B cell (primary cell): ENCODE data around the gene ZNF326. TPM values are rescaled to one million over a fixed set of nuclear protein-coding genes. Genes with fewer than 3 reads are reported as not detected.

Experiments
- ATAC-seq: fragments of 200-7000 bp; cut with Tn5 transposase; one replicate; pipeline ENCODE4 v1.10.0; 2021; ENCODE audit warnings: low read depth, mild to moderate bottlenecking, moderate number of reproducible peaks, moderate library complexity
- CTCF ChIA-PET: fragments of 350-600 bp; sonication (Branson Sonifier 250); formaldehyde crosslinking; loops from one replicate; lab custom pipeline; 2021; ENCODE audit warnings: antibody characterized with exemption, inconsistent platforms; lab: Charles Lee
- POLR2A ChIA-PET: fragments of 350-600 bp; sonication (Branson Sonifier 250); formaldehyde crosslinking; loops from one replicate; lab custom pipeline; 2021; ENCODE audit warnings: antibody characterized with exemption; lab: Charles Lee
- DNase-seq: peaks from one replicate; pipeline ENCODE4 v3.0.0; 2013
- H2AFZ ChIP-seq: 2 replicates; pipeline ENCODE4 v1.6.1; 2012; ENCODE audit warnings: mild to moderate bottlenecking, low read depth, low read length; ENCODE audit not compliant: insufficient read depth, poor library complexity, severe bottlenecking
- H3K27ac ChIP-seq, 2 donors: 1 replicate in 1 of 2; 2 replicates in 1 of 2; pipeline ENCODE4 v1.5.1; 2012 to 2013; ENCODE audit warnings: low read length in 2 of 2, mild to moderate bottlenecking in 2 of 2, moderate library complexity in 1 of 2
- H3K27me3 ChIP-seq, 4 experiments: fragments of 200-600 bp in 1 of 4; sonication (generic) in 1 of 4; replicated peaks in 1 of 4; 1 replicate in 2 of 4; 2 replicates in 2 of 4; pipeline versions ENCODE4 v1.6.1 to v1.7.0; 2013 to 2016; ENCODE audit warnings: low read length in 3 of 4, mild to moderate bottlenecking in 2 of 4, mixed read lengths in 1 of 4, moderate library complexity in 1 of 4; ENCODE audit not compliant: insufficient read depth in 4 of 4, control insufficient read depth in 3 of 4; ENCODE audit errors: control extremely low read depth in 1 of 4
- H3K36me3 ChIP-seq, 2 experiments: replicated peaks in 1 of 2; 1 replicate in 1 of 2; 2 replicates in 1 of 2; pipeline versions ENCODE4 v1.6.1 to v1.7.1; 2013; ENCODE audit warnings: low read length in 1 of 2; ENCODE audit not compliant: insufficient read depth in 2 of 2, control insufficient read depth in 1 of 2; ENCODE audit errors: control extremely low read depth in 1 of 2, extremely low read depth in 1 of 2
- H3K4me1 ChIP-seq, 2 donors: fragments of 200-600 bp in 1 of 2; sonication (generic) in 1 of 2; 1 replicate in 1 of 2; 2 replicates in 1 of 2; pipeline versions ENCODE4 v1.5.1 to v1.6.1; 2013 to 2017; ENCODE audit warnings: low read length in 2 of 2; ENCODE audit not compliant: control insufficient read depth in 2 of 2, insufficient read depth in 2 of 2
- H3K4me2 ChIP-seq: replicated peaks from 2 replicates; pipeline ENCODE3; 2012; ENCODE audit warnings: mild to moderate bottlenecking, low read depth, low read length; ENCODE audit not compliant: poor library complexity, severe bottlenecking
- H3K4me3 ChIP-seq, 5 experiments: fragments of 200-600 bp in 1 of 5; sonication (generic) in 1 of 5; 1 replicate in 3 of 5; 2 replicates in 2 of 5; pipeline versions ENCODE4 v1.5.1 to v1.7.0; 2011 to 2016; ENCODE audit warnings: low read length in 4 of 5, mild to moderate bottlenecking in 4 of 5, low read depth in 2 of 5, control low read depth in 1 of 5, moderate library complexity in 1 of 5; ENCODE audit not compliant: insufficient read depth in 1 of 5; ENCODE audit errors: control extremely low read depth in 1 of 5, extremely low read depth in 1 of 5
- H3K79me2 ChIP-seq: fragments of 200-600 bp; sonication (generic); one replicate; pipeline ENCODE4 v1.6.0; 2016; ENCODE audit warnings: low read length; ENCODE audit not compliant: control insufficient read depth, insufficient read depth
- H3K9ac ChIP-seq: fragments of 200-600 bp; sonication (generic); 2 replicates; pipeline ENCODE4 v1.6.1; 2017; ENCODE audit warnings: mild to moderate bottlenecking, low read length, moderate library complexity
- H3K9me3 ChIP-seq, 3 donors: one replicate each; pipeline versions ENCODE4 v1.6.1 to v1.7.1; 2013; ENCODE audit warnings: low read length in 2 of 3; ENCODE audit not compliant: control insufficient read depth in 2 of 3, insufficient read depth in 1 of 3; ENCODE audit errors: control extremely low read depth in 1 of 3
- H4K20me1 ChIP-seq: 2 replicates; pipeline ENCODE4 v1.6.0; 2012; ENCODE audit warnings: mild to moderate bottlenecking, low read length; ENCODE audit not compliant: insufficient read depth, control insufficient read depth, poor library complexity, severe bottlenecking
- H3K27ac Mint-ChIP-seq: one replicate; pipeline ENCODE4 v1.8.0; 2021; ENCODE audit warnings: mixed read lengths
- H3K27me3 Mint-ChIP-seq: one replicate; pipeline ENCODE4 v1.8.0; 2021; ENCODE audit warnings: mixed read lengths
- H3K4me1 Mint-ChIP-seq: one replicate; pipeline ENCODE4 v1.8.0; 2021; ENCODE audit warnings: mixed read lengths
- H3K4me3 Mint-ChIP-seq: one replicate; pipeline ENCODE4 v1.8.0; 2021; ENCODE audit warnings: mixed read lengths
- H3K9me3 Mint-ChIP-seq: one replicate; pipeline ENCODE4 v1.8.0; 2022; ENCODE audit warnings: mixed read lengths; ENCODE audit not compliant: insufficient read depth
- CTCF ChIP-seq: fragments of 200-600 bp; IDR thresholded peaks from one replicate; pipeline ENCODE4 v1.8.0; 2022; ENCODE audit warnings: antibody characterized with exemption, mild to moderate bottlenecking
- EZH2 ChIP-seq: IDR thresholded peaks from 2 replicates; pipeline ENCODE4 v1.6.1; 2012; ENCODE audit warnings: borderline replicate concordance, low read depth, mild to moderate bottlenecking, moderate library complexity, low read length; ENCODE audit not compliant: insufficient read depth, poor library complexity, severe bottlenecking
- WGBS: methylation state at CpG from one replicate; pipeline ENCODE4 v1.1.5; 2013; ENCODE audit warnings: missing lambda C conversion rate; ENCODE audit not compliant: insufficient coverage; 5-methylcytosine and 5-hydroxymethylcytosine counted together
- intact Hi-C: fragments of 100-400 bp; cut with micrococcal nuclease; formaldehyde crosslinking; loops from one replicate; pipeline ENCODE4 v1.10.0; 2022
- polyA plus RNA-seq: library from polyadenylated mRNA; depleted of rRNA; stranded (reverse); fragments of >200 nt; gene quantifications from 2 replicates; pipeline ENCODE4 v1.2.3, GENCODE V29; 2012
- total RNA-seq, 2 donors: library from RNA; stranded (reverse); fragments of 120-200 nt in 1 of 2; gene quantifications; 1 replicate in 1 of 2; 2 replicates in 1 of 2; pipeline versions ENCODE4 v1.2.3 to v1.2.4, GENCODE V29; 2013 to 2022

ZNF326 gene
- total and polyA plus RNA-seq, 2 donors (not counting 1 experiment from before 2014, with no cell fraction given) = 6.1 to 34.1 TPM

DNA sequence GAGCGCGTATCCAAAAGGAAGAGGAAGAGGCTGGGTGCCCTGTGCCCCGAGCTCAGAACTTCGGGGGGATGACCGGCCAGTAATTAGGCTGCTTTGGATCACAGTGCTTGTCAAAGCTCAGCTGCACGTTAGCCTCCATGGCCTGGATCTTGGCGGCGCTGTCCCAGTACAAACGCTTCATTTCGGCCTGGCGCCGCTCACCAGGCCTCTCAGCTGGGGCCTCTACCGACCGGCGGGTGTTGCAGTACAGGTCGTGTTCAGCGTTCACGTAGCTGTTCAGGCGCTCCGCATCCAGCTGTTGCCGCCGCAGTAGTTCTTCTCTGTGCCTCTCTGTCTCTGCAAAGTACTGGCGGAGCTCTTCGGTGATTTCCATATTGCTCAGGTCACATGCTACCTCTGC is 1.4 kb upstream of the ZNF326 start:
- peaks cover 36% of the 10 kb centered on the region for H3K79me2 ChIP-seq
- no peaks in the 10 kb centered on the region for H4K20me1 ChIP-seq
- no peaks in the 10 kb centered on the region for H3K9me3 Mint-ChIP-seq
- DNase-seq (peak; percentile 15), ATAC-seq (no peak)
- no peaks in the 10 kb centered on the region for H3K27me3 Mint-ChIP-seq
- H3K4me1 Mint-ChIP-seq = peaks cover 26% of the 10 kb centered on the region
- H3K4me3 Mint-ChIP-seq = peak overlapping the region; percentile 54
- WGBS = 97% methylated on average over 24 of the region's 24 CpGs
- H3K4me1 ChIP-seq = peaks cover 8 to 12% of the 10 kb centered on the region in 2 donors
- no peak overlapping the region for H2AFZ ChIP-seq
- TF ChIP-seq CTCF (no peak), EZH2 (no peak)
- peaks cover 0 to 2% of the 10 kb centered on the region in 2 experiments for H3K36me3 ChIP-seq
- no peak overlapping the region for H3K4me3 ChIP-seq
- H3K9me3 ChIP-seq = no peaks in the 10 kb centered on the region
- H3K9ac ChIP-seq = no peak overlapping the region
- intact Hi-C loops = no loop called here
- H3K4me2 ChIP-seq = no peak overlapping the region
- POLR2A ChIA-PET = no interaction called here
- no peaks in the 10 kb centered on the region for H3K27me3 ChIP-seq
- H3K27ac ChIP-seq = no peak overlapping the region
- CTCF ChIA-PET = interaction anchor here (1.0 to 10.6 kb wide), 2 partner anchors 192 to 511 kb away, joined by 3 to 169 read pairs; no protein-coding TSS in a partner anchor
- no peak overlapping the region for H3K27ac Mint-ChIP-seq

DNA sequence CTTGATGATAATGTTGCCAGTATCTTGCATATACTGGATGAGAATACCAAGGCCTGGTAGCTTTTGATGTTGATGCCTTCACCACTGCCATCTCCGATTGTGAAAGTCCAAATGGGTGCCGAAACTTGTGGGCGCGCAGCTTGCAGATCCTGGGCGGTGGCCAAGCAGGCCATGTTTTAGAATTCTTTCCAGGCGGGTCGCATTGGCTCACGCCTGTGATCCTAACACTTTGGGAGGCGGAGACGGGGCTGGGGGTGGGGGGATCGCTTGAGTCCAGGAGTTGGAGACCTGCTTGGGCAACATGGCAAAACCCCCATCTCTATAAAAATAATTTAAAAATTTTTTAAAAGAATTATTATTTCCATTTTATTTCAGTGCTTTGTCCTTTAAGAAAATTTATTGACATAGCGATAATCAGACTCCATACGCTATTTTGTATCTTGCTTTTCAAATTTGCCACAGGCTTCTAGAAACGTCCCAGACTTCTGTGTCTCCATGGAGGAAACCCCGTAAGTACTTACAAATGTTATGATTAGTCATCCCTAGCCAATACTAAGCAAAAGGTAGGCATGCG is 592 bp upstream of the ZNF326 start:
- Mint-ChIP-seq H3K27me3 (no peaks in the 10 kb centered on the region), H3K27ac (peak overlapping the region; percentile 91), H3K4me3 (peak overlapping the region; percentile 99), H3K9me3 (no peaks in the 10 kb centered on the region), H3K4me1 (peaks cover 31% of the 10 kb centered on the region)
- Histone ChIP-seq H3K4me1 (peaks cover 8 to 12% of the 10 kb centered on the region in 2 donors), H3K36me3 (peaks cover under 1 to 2% of the 10 kb centered on the region in 2 experiments), H3K27me3 (no peaks in the 10 kb centered on the region), H3K9me3 (no peaks in the 10 kb centered on the region), H3K9ac (peak overlapping the region; percentile 95), H4K20me1 (no peaks in the 10 kb centered on the region), H2AFZ (peak overlapping the region; percentile 93), H3K4me2 (peak overlapping the region; percentile 81), H3K4me3 (peak overlapping the region; percentile 72 to 95 (median 80)), H3K79me2 (peaks cover 37% of the 10 kb centered on the region), H3K27ac (peak overlapping the region; percentile 11 to 85)
- 82% methylated on average over 6 of the region's 16 CpGs for WGBS
- POLR2A ChIA-PET = interaction anchor here (0.9 kb wide), 1 partner anchor 173 kb away, joined by 3 read pairs; no protein-coding TSS in a partner anchor
- ATAC-seq = no peak
- intact Hi-C loops = loop anchor here (2.0 kb wide), 1 partner anchor 152 kb away; no protein-coding TSS in a partner anchor
- TF ChIP-seq CTCF = no peak
- TF ChIP-seq EZH2 = no peak
- peak; percentile 16 for DNase-seq
- CTCF ChIA-PET = interaction anchor here (1.0 kb wide), 1 partner anchor 512 kb away, joined by 3 read pairs; no protein-coding TSS in a partner anchor
